Endodermal cell (in vitro differentiated cells): Measurements from ENCODE around the gene THSD8. TPM values are rescaled to one million over a fixed set of nuclear protein-coding genes. Genes with fewer than 3 reads are reported as not detected.
A peak's percentile ranks its signal among the peaks of the same experiment; 100 is the strongest.

Experiments
- DNase-seq: peaks from one replicate; pipeline ENCODE4 v3.0.0-alpha.2; 2017
- H3K27ac ChIP-seq: 2 replicates; pipeline ENCODE4 v1.5.1; 2013; ENCODE audit warnings: mild to moderate bottlenecking, low read depth, low read length, moderate library complexity
- H3K27me3 ChIP-seq: 2 replicates; pipeline ENCODE4 v1.6.1; 2013; ENCODE audit warnings: mild to moderate bottlenecking, low read length, moderate library complexity; ENCODE audit not compliant: insufficient read depth, control insufficient read depth, poor library complexity, severe bottlenecking
- H3K36me3 ChIP-seq: 2 replicates; pipeline ENCODE4 v1.7.0; 2013; ENCODE audit warnings: mild to moderate bottlenecking, low read length, moderate library complexity; ENCODE audit not compliant: control insufficient read depth, insufficient read depth
- H3K4me1 ChIP-seq: one replicate; pipeline ENCODE4 v1.7.0; 2013; ENCODE audit warnings: low read length; ENCODE audit not compliant: control insufficient read depth, insufficient read depth
- H3K4me3 ChIP-seq: 2 replicates; pipeline ENCODE4 v1.5.1; 2013; ENCODE audit warnings: mild to moderate bottlenecking, low read length, moderate library complexity
- H3K9ac ChIP-seq: 2 replicates; pipeline ENCODE4 v1.6.1; 2013; ENCODE audit warnings: mild to moderate bottlenecking, low read length, moderate library complexity; ENCODE audit not compliant: poor library complexity, severe bottlenecking; ENCODE audit errors: extremely low read depth
- H3K9me3 ChIP-seq: 2 replicates; pipeline ENCODE4 v1.6.1; 2013; ENCODE audit warnings: mild to moderate bottlenecking, low read length, moderate library complexity; ENCODE audit not compliant: control insufficient read depth
- H3K27ac Mint-ChIP-seq: 2 replicates; pipeline ENCODE4 v1.8.0; 2020; ENCODE audit warnings: mixed read lengths
- H3K27me3 Mint-ChIP-seq: 2 replicates; pipeline ENCODE4 v1.8.0; 2021; ENCODE audit warnings: mild to moderate bottlenecking, mixed read lengths; ENCODE audit not compliant: insufficient read depth
- H3K36me3 Mint-ChIP-seq: 2 replicates; pipeline ENCODE4 v1.8.0; 2020; ENCODE audit warnings: low read depth, mixed read lengths
- H3K4me1 Mint-ChIP-seq: 2 replicates; pipeline ENCODE4 v1.8.0; 2020; ENCODE audit warnings: mixed read lengths
- H3K4me3 Mint-ChIP-seq: 2 replicates; pipeline ENCODE4 v1.8.0; 2020; ENCODE audit warnings: mild to moderate bottlenecking, moderate library complexity, mixed read lengths
- H3K9me3 Mint-ChIP-seq: 2 replicates; pipeline ENCODE4 v1.8.0; 2020; ENCODE audit warnings: mild to moderate bottlenecking, mixed read lengths
- CTCF ChIP-seq: fragments of 200-600 bp; sonication (generic); conservative IDR thresholded peaks from 2 replicates; pipeline ENCODE4 v1.5.0; 2021; ENCODE audit warnings: antibody characterized with exemption, mild to moderate bottlenecking
- WGBS, 2 experiments: methylation state at CpG; one replicate each; pipeline versions ENCODE4 v1.1.5 to v1.1.7; 2013; ENCODE audit warnings: missing lambda C conversion rate in 2 of 2, mixed read lengths in 1 of 2; ENCODE audit not compliant: insufficient coverage in 1 of 2, insufficient read length in 1 of 2; 5-methylcytosine and 5-hydroxymethylcytosine counted together
- total RNA-seq, 2 donors: library from RNA; stranded (reverse); fragmentation: NEBNext Ultra II Directional in 1 of 2; extraction: Animal tissue kit (Norgen Biotek cat#: 25700) in 1 of 2; gene quantifications; 2 replicates in 1 of 2; 3 replicates in 1 of 2; pipeline ENCODE4 v1.2.1, GENCODE V29; 2021

THSD8 gene
- total RNA-seq, 2 donors from 2014 or later: 34.4 to 57.4 TPM

- Mint-ChIP-seq H3K36me3 (no peaks in the 10 kb centered on the region), H3K4me1 (peaks cover 15% of the 10 kb centered on the region), H3K27ac (no peak overlapping the region), H3K9me3 (no peaks in the 10 kb centered on the region), H3K27me3 (no peaks in the 10 kb centered on the region), H3K4me3 (no peak overlapping the region)
- TF ChIP-seq CTCF: no peak
- H3K27ac ChIP-seq: peak overlapping the region; percentile 41
- H3K4me1 ChIP-seq: peaks cover 11% of the 10 kb centered on the region
- DNase-seq: peak; percentile 58
- no peaks in the 10 kb centered on the region for H3K36me3 ChIP-seq
- H3K9me3 ChIP-seq: no peaks in the 10 kb centered on the region
- WGBS, 2 experiments: 71 to 85% methylated on average over 1 to 5 of the region's 5 CpGs
- no peak overlapping the region for H3K4me3 ChIP-seq
- H3K9ac ChIP-seq: no peak overlapping the region
- no peaks in the 10 kb centered on the region for H3K27me3 ChIP-seq
Measured at GRCh38 chr19:12784871-12785430, 16.9 kb upstream of the THSD8 start.

GRCh38 chr19:12785431-12786031 lies 16.3 kb upstream of the THSD8 start:
- no peaks in the 10 kb centered on the region for H3K36me3 ChIP-seq
- Mint-ChIP-seq H3K27ac (no peak overlapping the region), H3K4me3 (no peak overlapping the region), H3K4me1 (peaks cover 19% of the 10 kb centered on the region), H3K27me3 (peaks cover 3% of the 10 kb centered on the region), H3K9me3 (no peaks in the 10 kb centered on the region), H3K36me3 (no peaks in the 10 kb centered on the region)
- peak; percentile 51 for DNase-seq
- no peaks in the 10 kb centered on the region for H3K9me3 ChIP-seq
- 93 to 100% methylated on average over 2 to 4 of the region's 4 CpGs for WGBS, 2 experiments
- peaks cover 3% of the 10 kb centered on the region for H3K27me3 ChIP-seq
- H3K27ac ChIP-seq: peak overlapping the region; percentile 49
- no peak for TF ChIP-seq CTCF
- no peak overlapping the region for H3K9ac ChIP-seq
- no peak overlapping the region for H3K4me3 ChIP-seq
- peaks cover 11% of the 10 kb centered on the region for H3K4me1 ChIP-seq

- Mint-ChIP-seq H3K4me1 (peaks cover 24% of the 10 kb centered on the region), H3K36me3 (no peaks in the 10 kb centered on the region), H3K4me3 (no peak overlapping the region), H3K9me3 (no peaks in the 10 kb centered on the region), H3K27ac (no peak overlapping the region), H3K27me3 (peaks cover 9% of the 10 kb centered on the region)
- Histone ChIP-seq H3K36me3 (no peaks in the 10 kb centered on the region), H3K9ac (no peak overlapping the region), H3K9me3 (no peaks in the 10 kb centered on the region), H3K4me1 (peaks cover 11% of the 10 kb centered on the region), H3K27me3 (peaks cover 9% of the 10 kb centered on the region), H3K27ac (peak overlapping the region; percentile 49), H3K4me3 (no peak overlapping the region)
- DNase-seq: peak; percentile 42
- 86 to 87% methylated on average over 6 to 18 of the region's 18 CpGs for WGBS, 2 experiments
- TF ChIP-seq CTCF: no peak
Measured at GRCh38 chr19:12786141-12786870, 15.6 kb upstream of the THSD8 start.
